B cell (primary cell): ENCODE data around the gene PMVK. TPM values are rescaled to one million over a fixed set of nuclear protein-coding genes. Genes with fewer than 3 reads are reported as not detected.
A peak's percentile ranks its signal among the peaks of the same experiment; 100 is the strongest.
"Not testable (repeated sequence)": the region's sequence is repeated elsewhere in the genome, so short reads cannot be mapped to it uniquely, and the experiment has no call there.

Experiments used
- ATAC-seq: fragments of 200-7000 bp; cut with Tn5 transposase; one replicate; pipeline ENCODE4 v1.10.0; 2021; ENCODE audit warnings: low read depth, mild to moderate bottlenecking, moderate number of reproducible peaks, moderate library complexity
- CTCF ChIA-PET: fragments of 350-600 bp; sonication (Branson Sonifier 250); formaldehyde crosslinking; loops from one replicate; lab custom pipeline; 2021; ENCODE audit warnings: antibody characterized with exemption, inconsistent platforms; lab: Charles Lee
- POLR2A ChIA-PET: fragments of 350-600 bp; sonication (Branson Sonifier 250); formaldehyde crosslinking; loops from one replicate; lab custom pipeline; 2021; ENCODE audit warnings: antibody characterized with exemption; lab: Charles Lee
- DNase-seq: peaks from one replicate; pipeline ENCODE4 v3.0.0; 2013
- H2AFZ ChIP-seq: 2 replicates; pipeline ENCODE4 v1.6.1; 2012; ENCODE audit warnings: mild to moderate bottlenecking, low read depth, low read length; ENCODE audit not compliant: insufficient read depth, poor library complexity, severe bottlenecking
- H3K27ac ChIP-seq, 2 donors: 1 replicate in 1 of 2; 2 replicates in 1 of 2; pipeline ENCODE4 v1.5.1; 2012 to 2013; ENCODE audit warnings: low read length in 2 of 2, mild to moderate bottlenecking in 2 of 2, moderate library complexity in 1 of 2
- H3K27me3 ChIP-seq, 4 experiments: fragments of 200-600 bp in 1 of 4; sonication (generic) in 1 of 4; replicated peaks in 1 of 4; 1 replicate in 2 of 4; 2 replicates in 2 of 4; pipeline versions ENCODE4 v1.6.1 to v1.7.0; 2013 to 2016; ENCODE audit warnings: low read length in 3 of 4, mild to moderate bottlenecking in 2 of 4, mixed read lengths in 1 of 4, moderate library complexity in 1 of 4; ENCODE audit not compliant: insufficient read depth in 4 of 4, control insufficient read depth in 3 of 4; ENCODE audit errors: control extremely low read depth in 1 of 4
- H3K36me3 ChIP-seq, 2 experiments: replicated peaks in 1 of 2; 1 replicate in 1 of 2; 2 replicates in 1 of 2; pipeline versions ENCODE4 v1.6.1 to v1.7.1; 2013; ENCODE audit warnings: low read length in 1 of 2; ENCODE audit not compliant: insufficient read depth in 2 of 2, control insufficient read depth in 1 of 2; ENCODE audit errors: control extremely low read depth in 1 of 2, extremely low read depth in 1 of 2
- H3K4me1 ChIP-seq, 2 donors: fragments of 200-600 bp in 1 of 2; sonication (generic) in 1 of 2; 1 replicate in 1 of 2; 2 replicates in 1 of 2; pipeline versions ENCODE4 v1.5.1 to v1.6.1; 2013 to 2017; ENCODE audit warnings: low read length in 2 of 2; ENCODE audit not compliant: control insufficient read depth in 2 of 2, insufficient read depth in 2 of 2
- H3K4me2 ChIP-seq: replicated peaks from 2 replicates; pipeline ENCODE3; 2012; ENCODE audit warnings: mild to moderate bottlenecking, low read depth, low read length; ENCODE audit not compliant: poor library complexity, severe bottlenecking
- H3K4me3 ChIP-seq, 5 experiments: fragments of 200-600 bp in 1 of 5; sonication (generic) in 1 of 5; 1 replicate in 3 of 5; 2 replicates in 2 of 5; pipeline versions ENCODE4 v1.5.1 to v1.7.0; 2011 to 2016; ENCODE audit warnings: low read length in 4 of 5, mild to moderate bottlenecking in 4 of 5, low read depth in 2 of 5, control low read depth in 1 of 5, moderate library complexity in 1 of 5; ENCODE audit not compliant: insufficient read depth in 1 of 5; ENCODE audit errors: control extremely low read depth in 1 of 5, extremely low read depth in 1 of 5
- H3K79me2 ChIP-seq: fragments of 200-600 bp; sonication (generic); one replicate; pipeline ENCODE4 v1.6.0; 2016; ENCODE audit warnings: low read length; ENCODE audit not compliant: control insufficient read depth, insufficient read depth
- H3K9ac ChIP-seq: fragments of 200-600 bp; sonication (generic); 2 replicates; pipeline ENCODE4 v1.6.1; 2017; ENCODE audit warnings: mild to moderate bottlenecking, low read length, moderate library complexity
- H3K9me3 ChIP-seq, 3 donors: one replicate each; pipeline versions ENCODE4 v1.6.1 to v1.7.1; 2013; ENCODE audit warnings: low read length in 2 of 3; ENCODE audit not compliant: control insufficient read depth in 2 of 3, insufficient read depth in 1 of 3; ENCODE audit errors: control extremely low read depth in 1 of 3
- H4K20me1 ChIP-seq: 2 replicates; pipeline ENCODE4 v1.6.0; 2012; ENCODE audit warnings: mild to moderate bottlenecking, low read length; ENCODE audit not compliant: insufficient read depth, control insufficient read depth, poor library complexity, severe bottlenecking
- H3K27ac Mint-ChIP-seq: one replicate; pipeline ENCODE4 v1.8.0; 2021; ENCODE audit warnings: mixed read lengths
- H3K27me3 Mint-ChIP-seq: one replicate; pipeline ENCODE4 v1.8.0; 2021; ENCODE audit warnings: mixed read lengths
- H3K4me1 Mint-ChIP-seq: one replicate; pipeline ENCODE4 v1.8.0; 2021; ENCODE audit warnings: mixed read lengths
- H3K4me3 Mint-ChIP-seq: one replicate; pipeline ENCODE4 v1.8.0; 2021; ENCODE audit warnings: mixed read lengths
- H3K9me3 Mint-ChIP-seq: one replicate; pipeline ENCODE4 v1.8.0; 2022; ENCODE audit warnings: mixed read lengths; ENCODE audit not compliant: insufficient read depth
- EZH2 ChIP-seq: IDR thresholded peaks from 2 replicates; pipeline ENCODE4 v1.6.1; 2012; ENCODE audit warnings: borderline replicate concordance, low read depth, mild to moderate bottlenecking, moderate library complexity, low read length; ENCODE audit not compliant: insufficient read depth, poor library complexity, severe bottlenecking
- WGBS: methylation state at CpG from one replicate; pipeline ENCODE4 v1.1.5; 2013; ENCODE audit warnings: missing lambda C conversion rate; ENCODE audit not compliant: insufficient coverage; 5-methylcytosine and 5-hydroxymethylcytosine counted together
- intact Hi-C: fragments of 100-400 bp; cut with micrococcal nuclease; formaldehyde crosslinking; loops from one replicate; pipeline ENCODE4 v1.10.0; 2022
- polyA plus RNA-seq: library from polyadenylated mRNA; depleted of rRNA; stranded (reverse); fragments of >200 nt; gene quantifications from 2 replicates; pipeline ENCODE4 v1.2.3, GENCODE V29; 2012
- total RNA-seq, 2 donors: library from RNA; stranded (reverse); fragments of 120-200 nt in 1 of 2; gene quantifications; 1 replicate in 1 of 2; 2 replicates in 1 of 2; pipeline versions ENCODE4 v1.2.3 to v1.2.4, GENCODE V29; 2013 to 2022
- TF ChIP-seq, protein P1 (sequence below): fragments of 200-600 bp; IDR thresholded peaks from one replicate; pipeline ENCODE4 v1.8.0; 2022; ENCODE audit warnings: antibody characterized with exemption, mild to moderate bottlenecking

The PMVK gene
- total and polyA plus RNA-seq, 2 donors (not counting 1 experiment from before 2014, with no cell fraction given), result 15.0 to 15.4 TPM

DNA sequence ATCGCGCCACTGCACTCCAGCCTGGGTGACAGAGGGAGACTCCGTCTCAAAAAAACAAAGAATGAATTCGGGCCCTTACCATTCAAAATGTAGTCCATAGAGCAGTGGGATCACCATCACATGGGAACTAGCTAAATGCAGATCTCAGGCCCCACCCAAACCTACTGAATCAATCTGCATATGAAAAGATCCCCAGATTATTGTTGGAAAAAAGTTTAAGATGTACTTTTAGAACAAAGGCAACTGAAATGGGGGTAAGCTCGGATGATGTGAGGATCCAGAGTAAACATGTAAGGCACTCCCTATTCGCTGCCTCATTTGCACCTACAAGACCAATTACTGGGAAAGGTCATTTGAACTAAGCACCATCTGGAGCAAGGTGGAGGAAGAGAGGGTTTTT lies 45.8 kb upstream of the PMVK start:
- POLR2A ChIA-PET, result interaction anchor here (1.7 kb wide), 1 partner anchor 16 kb away, joined by 9 read pairs; no protein-coding TSS in a partner anchor
- TF ChIP-seq EZH2, result no peak
- TF ChIP-seq, protein P1, sequence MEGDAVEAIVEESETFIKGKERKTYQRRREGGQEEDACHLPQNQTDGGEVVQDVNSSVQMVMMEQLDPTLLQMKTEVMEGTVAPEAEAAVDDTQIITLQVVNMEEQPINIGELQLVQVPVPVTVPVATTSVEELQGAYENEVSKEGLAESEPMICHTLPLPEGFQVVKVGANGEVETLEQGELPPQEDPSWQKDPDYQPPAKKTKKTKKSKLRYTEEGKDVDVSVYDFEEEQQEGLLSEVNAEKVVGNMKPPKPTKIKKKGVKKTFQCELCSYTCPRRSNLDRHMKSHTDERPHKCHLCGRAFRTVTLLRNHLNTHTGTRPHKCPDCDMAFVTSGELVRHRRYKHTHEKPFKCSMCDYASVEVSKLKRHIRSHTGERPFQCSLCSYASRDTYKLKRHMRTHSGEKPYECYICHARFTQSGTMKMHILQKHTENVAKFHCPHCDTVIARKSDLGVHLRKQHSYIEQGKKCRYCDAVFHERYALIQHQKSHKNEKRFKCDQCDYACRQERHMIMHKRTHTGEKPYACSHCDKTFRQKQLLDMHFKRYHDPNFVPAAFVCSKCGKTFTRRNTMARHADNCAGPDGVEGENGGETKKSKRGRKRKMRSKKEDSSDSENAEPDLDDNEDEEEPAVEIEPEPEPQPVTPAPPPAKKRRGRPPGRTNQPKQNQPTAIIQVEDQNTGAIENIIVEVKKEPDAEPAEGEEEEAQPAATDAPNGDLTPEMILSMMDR, result no peak
- Histone ChIP-seq H3K27ac (peak overlapping the region; percentile 1 to 63), H3K4me3 (peak overlapping the region in 4 of 5 experiments; percentile 55 to 85 (median 74)), H3K27me3 (no peaks in the 10 kb centered on the region), H3K9me3 (no peaks in the 10 kb centered on the region), H4K20me1 (peaks cover 12% of the 10 kb centered on the region), H2AFZ (peak overlapping the region; percentile 91), H3K9ac (peak overlapping the region; percentile 87), H3K79me2 (peaks cover 63% of the 10 kb centered on the region), H3K4me2 (peak overlapping the region; percentile 87), H3K4me1 (peaks cover 13 to 19% of the 10 kb centered on the region in 2 donors), H3K36me3 (peaks cover 5 to 10% of the 10 kb centered on the region in 2 experiments)
- Mint-ChIP-seq H3K4me1 (peaks cover 12% of the 10 kb centered on the region), H3K9me3 (no peaks in the 10 kb centered on the region), H3K4me3 (no peak overlapping the region), H3K27ac (no peak overlapping the region), H3K27me3 (no peaks in the 10 kb centered on the region)
- CTCF ChIA-PET, result interaction anchor here (0.8 to 9.8 kb wide), 7 partner anchors 8 to 191 kb away, joined by 3 to 72 read pairs (median 16); partner anchors contain the start of genes CKS1B, KRTCAP2, PBXIP1 and PYGO2
- ATAC-seq (no peak), DNase-seq (no peak)
- WGBS, result 100% methylated on average over 1 of the region's 6 CpGs
- intact Hi-C loops, result loop anchor here (2.0 kb wide), 2 partner anchors 34 to 68 kb away; partner anchors contain the start of gene ADAM15

GRCh38 chr1:154978360-154978759 lies 41.8 kb upstream of the PMVK start:
- intact Hi-C loops, result no loop called here
- Histone ChIP-seq H3K4me2 (no peak overlapping the region), H3K79me2 (peaks cover 49% of the 10 kb centered on the region), H3K9me3 (no peaks in the 10 kb centered on the region), H3K27ac (no peak overlapping the region), H3K9ac (no peak overlapping the region), H3K27me3 (no peaks in the 10 kb centered on the region), H3K4me1 (peaks cover 14 to 23% of the 10 kb centered on the region in 2 donors), H3K36me3 (peaks cover 4 to 5% of the 10 kb centered on the region in 2 experiments), H4K20me1 (peaks cover under 1% of the 10 kb centered on the region), H2AFZ (no peak overlapping the region), H3K4me3 (no peak overlapping the region)
- H3K9me3 Mint-ChIP-seq, result no peaks in the 10 kb centered on the region
- H3K27ac Mint-ChIP-seq, result no peak overlapping the region
- ATAC-seq (no peak), DNase-seq (no peak)
- ChIA-PET CTCF (interaction anchor here (1.0 to 2.5 kb wide), 4 partner anchors 16 to 107 kb away, joined by 4 to 12 read pairs (median 6); partner anchors contain the start of gene LENEP), POLR2A (interaction anchor here (1.1 kb wide), 1 partner anchor 39 kb away, joined by 3 read pairs; no protein-coding TSS in a partner anchor)
- no peak overlapping the region for H3K4me3 Mint-ChIP-seq
- TF ChIP-seq EZH2, result no peak
- TF ChIP-seq, protein P1, result no peak
- no peaks in the 10 kb centered on the region for H3K27me3 Mint-ChIP-seq
- H3K4me1 Mint-ChIP-seq, result peaks cover 5% of the 10 kb centered on the region
- no CpG with 5 or more reads among the region's 3 CpGs for WGBS

DNA sequence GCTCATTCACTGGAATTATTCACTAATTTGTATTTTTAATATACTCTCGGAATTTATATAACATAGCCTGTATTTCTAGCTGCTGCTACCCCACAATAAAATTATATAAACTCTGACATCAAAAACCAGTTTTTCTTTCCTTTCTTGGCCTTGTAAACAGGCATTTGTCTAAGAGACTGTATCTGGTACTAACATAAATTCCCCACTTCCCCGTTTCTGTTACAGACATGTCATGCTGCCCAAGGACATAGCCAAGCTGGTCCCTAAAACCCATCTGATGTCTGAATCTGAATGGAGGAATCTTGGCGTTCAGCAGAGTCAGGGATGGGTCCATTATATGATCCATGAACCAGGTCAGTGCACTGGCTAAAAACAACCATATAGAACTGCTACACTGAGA lies 41.2 kb upstream of the PMVK start:
- H2AFZ ChIP-seq, DNase-seq, H3K4me3 Mint-ChIP-seq, H3K27me3 Mint-ChIP-seq, H3K9me3 ChIP-seq, H3K4me1 Mint-ChIP-seq, H3K4me3 ChIP-seq, H3K36me3 ChIP-seq, H3K9ac ChIP-seq, H4K20me1 ChIP-seq, H3K9me3 Mint-ChIP-seq, H3K4me2 ChIP-seq, ATAC-seq, H3K27me3 ChIP-seq, intact Hi-C loops: not testable (repeated sequence)
- H3K4me1 ChIP-seq, result peaks cover 18 to 29% of the 10 kb centered on the region in 2 donors
- no CpG with 5 or more reads among the region's 3 CpGs for WGBS
- peaks cover 52% of the 10 kb centered on the region for H3K79me2 ChIP-seq
- H3K27ac ChIP-seq, result peak overlapping the region in 1 of 2 donors; percentile 4
- peak overlapping the region; percentile 32 for H3K27ac Mint-ChIP-seq
- ChIA-PET POLR2A (interaction anchor here (1.1 kb wide), 1 partner anchor 39 kb away, joined by 3 read pairs; no protein-coding TSS in a partner anchor), CTCF (interaction anchor here (1.0 to 8.7 kb wide), 5 partner anchors 16 to 107 kb away, joined by 4 to 110 read pairs (median 7); partner anchors contain the start of gene LENEP)
